ENCODE measurements around the gene PKDREJ. TPM values are rescaled to one million over a fixed set of nuclear protein-coding genes. Genes with fewer than 3 reads are reported as not detected.

Gene PKDREJ
- total RNA-seq, 4 donors from 2014 or later, result 0.10 to 0.21 (median 0.11) TPM; not detected in 1

GRCh38 chr22:46289244-46289891 is 26.2 kb upstream of the PKDREJ start:
- H3K4me1 ChIP-seq, result no peaks in the 10 kb centered on the region
- H3K4me3 ChIP-seq (replicated peaks in 1 of 3), result no peak overlapping the region
- 93 to 94% methylated on average over 15 to 31 of the region's 33 CpGs for WGBS, 2 donors
- no peak for TF ChIP-seq CTCF (IDR thresholded peaks at IDR 0.05)
- no peak for TF ChIP-seq POLR2A (IDR thresholded peaks at IDR 0.05)
- no peaks in the 10 kb centered on the region for H3K27me3 ChIP-seq
- peaks cover 18 to 29% of the 10 kb centered on the region in 2 donors for H3K36me3 ChIP-seq
- no peaks in the 10 kb centered on the region for H3K9me3 ChIP-seq
- no peak overlapping the region for H3K27ac ChIP-seq
- DNase-seq, result no peak
- intact Hi-C loops (cut with DNase I), result no loop called here

GRCh38 chr22:46288846-46289243 is 25.7 kb upstream of the PKDREJ start:
- 99 to 100% methylated on average over 2 to 6 of the region's 7 CpGs for WGBS, 2 donors
- Histone ChIP-seq H3K27ac (peak overlapping the region in 1 of 3 donors; percentile 10), H3K9me3 (no peaks in the 10 kb centered on the region), H3K4me1 (no peaks in the 10 kb centered on the region), H3K4me3 (replicated peaks in 1 of 3) (no peak overlapping the region), H3K36me3 (peaks cover 18 to 34% of the 10 kb centered on the region in 2 donors), H3K27me3 (no peaks in the 10 kb centered on the region)
- no peak for TF ChIP-seq POLR2A (IDR thresholded peaks at IDR 0.05)
- intact Hi-C loops (cut with DNase I), result no loop called here
- no peak for DNase-seq

- H3K9me3 ChIP-seq, result no peaks in the 10 kb centered on the region
- H3K27me3 ChIP-seq, result no peaks in the 10 kb centered on the region
- no peak overlapping the region for H3K4me3 ChIP-seq (replicated peaks in 1 of 3)
- DNase-seq, result peak in 1 of 2 donors; percentile 22
- H3K27ac ChIP-seq, result peak overlapping the region in 2 of 3 donors; percentile 16 to 41
- no peaks in the 10 kb centered on the region for H3K4me1 ChIP-seq
- no peak for TF ChIP-seq POLR2A (IDR thresholded peaks at IDR 0.05)
- TF ChIP-seq CTCF (IDR thresholded peaks at IDR 0.05), result no peak
- intact Hi-C loops (cut with DNase I), result no loop called here
- peaks cover 18 to 34% of the 10 kb centered on the region in 2 donors for H3K36me3 ChIP-seq
- WGBS, 2 donors, result 73 to 79% methylated on average over 14 to 24 of the region's 24 CpGs
Measured at GRCh38 chr22:46287873-46288751, 25.0 kb upstream of the PKDREJ start.

GRCh38 chr22:46286941-46287872 is 24.1 kb upstream of the PKDREJ start:
- Histone ChIP-seq H3K4me1 (no peaks in the 10 kb centered on the region), H3K36me3 (peaks cover 12 to 29% of the 10 kb centered on the region in 2 donors), H3K27ac (peak overlapping the region in 2 of 3 donors; percentile 16 to 41), H3K9me3 (no peaks in the 10 kb centered on the region), H3K27me3 (no peaks in the 10 kb centered on the region), H3K4me3 (replicated peaks in 1 of 3) (no peak overlapping the region)
- no peak for DNase-seq
- no peak for TF ChIP-seq CTCF (IDR thresholded peaks at IDR 0.05)
- TF ChIP-seq POLR2A (IDR thresholded peaks at IDR 0.05), result no peak
- intact Hi-C loops (cut with DNase I), result no loop called here
- 93% methylated on average over 6 to 12 of the region's 15 CpGs for WGBS, 2 donors

GRCh38 chr22:46286006-46286405 is 22.9 kb upstream of the PKDREJ start:
- intact Hi-C loops (cut with DNase I), result no loop called here
- Histone ChIP-seq H3K36me3 (peaks cover 12 to 35% of the 10 kb centered on the region in 2 donors), H3K4me1 (no peaks in the 10 kb centered on the region), H3K27me3 (no peaks in the 10 kb centered on the region), H3K4me3 (replicated peaks in 1 of 3) (no peak overlapping the region), H3K9me3 (no peaks in the 10 kb centered on the region), H3K27ac (no peak overlapping the region)
- WGBS, 2 donors, result 91 to 95% methylated on average over 3 of the region's 3 CpGs
- no peak for DNase-seq
- no peak for TF ChIP-seq POLR2A (IDR thresholded peaks at IDR 0.05)
- TF ChIP-seq CTCF (IDR thresholded peaks at IDR 0.05), result no peak

Data from thyroid gland (tissue), 4 donors.